DND-41 (cell line): ENCODE results near the gene KIF18A.

Experiments used
- ATAC-seq: fragments of 200-7000 bp; cut with Tn5 transposase; 3 replicates; pipeline ENCODE4 v1.9.1; 2021; ENCODE audit warnings: low read depth; ENCODE audit not compliant: insufficient read depth
- DNase-seq: peaks from one replicate; pipeline ENCODE4 v3.0.0-alpha.2; 2020
- H2AFZ ChIP-seq: 2 replicates; pipeline ENCODE4 v1.6.0; 2012; ENCODE audit warnings: low read depth, low read length
- H3K27ac ChIP-seq: 2 replicates; pipeline ENCODE4 v1.5.1; 2012; ENCODE audit warnings: low read length, inconsistent platforms
- H3K27me3 ChIP-seq: fragments of 200-600 bp; sonication (generic); 2 replicates; pipeline ENCODE4 v1.6.0; 2012; ENCODE audit warnings: low read length, mild to moderate bottlenecking, inconsistent platforms; ENCODE audit not compliant: insufficient read depth, poor library complexity
- H3K36me3 ChIP-seq: 2 replicates; pipeline ENCODE4 v1.5.1; 2012; ENCODE audit warnings: low read length, inconsistent platforms; ENCODE audit not compliant: insufficient read depth
- H3K4me1 ChIP-seq: 2 replicates; pipeline ENCODE4 v1.5.1; 2012; ENCODE audit warnings: mild to moderate bottlenecking, low read length; ENCODE audit not compliant: insufficient read depth
- H3K4me2 ChIP-seq: 2 replicates; pipeline ENCODE4 v1.6.0; 2012; ENCODE audit warnings: mild to moderate bottlenecking, moderate library complexity, low read length, inconsistent platforms; ENCODE audit not compliant: insufficient read depth
- H3K4me3 ChIP-seq, 2 experiments: fragments of 200-600 bp in 1 of 2; shearing (Covaris generic) in 1 of 2; 2 replicates each; pipeline ENCODE4 v1.5.1; 2012 to 2016; ENCODE audit warnings: inconsistent platforms in 2 of 2, low read length in 2 of 2, mild to moderate bottlenecking in 2 of 2, low read depth in 1 of 2, moderate library complexity in 1 of 2
- H3K79me2 ChIP-seq: 2 replicates; pipeline ENCODE4 v1.6.0; 2012; ENCODE audit warnings: low read length, inconsistent platforms; ENCODE audit not compliant: insufficient read depth
- H3K9ac ChIP-seq: 2 replicates; pipeline ENCODE4 v1.6.0; 2012; ENCODE audit warnings: low read depth, mild to moderate bottlenecking, inconsistent platforms, low read length, moderate library complexity
- H3K9me3 ChIP-seq: 2 replicates; pipeline ENCODE4 v1.5.1; 2012; ENCODE audit warnings: low read length, moderate library complexity, mild to moderate bottlenecking, inconsistent platforms; ENCODE audit not compliant: insufficient read depth, severe bottlenecking
- H4K20me1 ChIP-seq: 2 replicates; pipeline ENCODE4 v1.6.0; 2012; ENCODE audit warnings: low read length; ENCODE audit not compliant: insufficient read depth
- EZH2 ChIP-seq: IDR thresholded peaks from 3 replicates; pipeline ENCODE4 v1.6.1; 2012; ENCODE audit warnings: borderline replicate concordance, low read depth, mild to moderate bottlenecking, moderate library complexity, low read length, inconsistent platforms; ENCODE audit not compliant: severe bottlenecking
- TF ChIP-seq, protein P1 (sequence below): IDR thresholded peaks from 2 replicates; pipeline ENCODE4 v1.5.1; 2012; ENCODE audit warnings: borderline replicate concordance, low read length, moderate library complexity, mild to moderate bottlenecking; ENCODE audit not compliant: poor library complexity, severe bottlenecking; ENCODE audit errors: extremely low read depth

The KIF18A gene

DNA sequence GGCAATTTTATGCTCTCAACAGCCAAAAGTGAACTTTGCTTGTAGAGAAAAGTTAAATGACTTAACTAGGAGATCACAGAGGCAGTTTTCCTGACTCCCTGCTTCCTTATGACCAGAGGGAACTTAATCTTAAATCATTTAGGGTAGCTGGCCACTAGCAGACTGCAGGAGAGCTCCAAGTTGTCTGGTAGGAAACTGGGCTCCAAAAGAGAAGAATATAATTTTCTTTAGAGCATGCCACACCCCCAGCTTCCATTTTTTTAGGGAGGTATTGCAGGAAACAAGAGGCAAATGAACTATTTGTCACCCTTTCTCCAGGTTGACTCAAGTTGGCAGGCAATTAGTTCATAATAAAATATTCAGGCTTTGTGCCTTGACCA, 2.9 kb upstream of the KIF18A start:
- TF ChIP-seq, protein P1, sequence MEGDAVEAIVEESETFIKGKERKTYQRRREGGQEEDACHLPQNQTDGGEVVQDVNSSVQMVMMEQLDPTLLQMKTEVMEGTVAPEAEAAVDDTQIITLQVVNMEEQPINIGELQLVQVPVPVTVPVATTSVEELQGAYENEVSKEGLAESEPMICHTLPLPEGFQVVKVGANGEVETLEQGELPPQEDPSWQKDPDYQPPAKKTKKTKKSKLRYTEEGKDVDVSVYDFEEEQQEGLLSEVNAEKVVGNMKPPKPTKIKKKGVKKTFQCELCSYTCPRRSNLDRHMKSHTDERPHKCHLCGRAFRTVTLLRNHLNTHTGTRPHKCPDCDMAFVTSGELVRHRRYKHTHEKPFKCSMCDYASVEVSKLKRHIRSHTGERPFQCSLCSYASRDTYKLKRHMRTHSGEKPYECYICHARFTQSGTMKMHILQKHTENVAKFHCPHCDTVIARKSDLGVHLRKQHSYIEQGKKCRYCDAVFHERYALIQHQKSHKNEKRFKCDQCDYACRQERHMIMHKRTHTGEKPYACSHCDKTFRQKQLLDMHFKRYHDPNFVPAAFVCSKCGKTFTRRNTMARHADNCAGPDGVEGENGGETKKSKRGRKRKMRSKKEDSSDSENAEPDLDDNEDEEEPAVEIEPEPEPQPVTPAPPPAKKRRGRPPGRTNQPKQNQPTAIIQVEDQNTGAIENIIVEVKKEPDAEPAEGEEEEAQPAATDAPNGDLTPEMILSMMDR: no peak
- no peak for TF ChIP-seq EZH2
- H3K27ac ChIP-seq: peak overlapping the region; percentile 85

GRCh38 chr11:28110108-28110820, 2.3 kb upstream of the KIF18A start:
- Histone ChIP-seq H3K9me3 (no peaks in the 10 kb centered on the region), H3K4me1 (peaks cover 54% of the 10 kb centered on the region), H3K9ac (peak overlapping the region; percentile 65), H3K27me3 (no peaks in the 10 kb centered on the region), H3K27ac (peak overlapping the region; percentile 85), H2AFZ (peak overlapping the region; percentile 89), H3K79me2 (peaks cover 92% of the 10 kb centered on the region), H3K4me3 (peak overlapping the region; percentile 87 to 91), H3K4me2 (peak overlapping the region; percentile 74), H3K36me3 (peaks cover 19% of the 10 kb centered on the region), H4K20me1 (no peaks in the 10 kb centered on the region)
- no peak for TF ChIP-seq EZH2
- TF ChIP-seq, protein P1: no peak
- DNase-seq: peak; percentile 75
- ATAC-seq: peak; percentile 68

More for the DNA sequence above, 2.9 kb upstream of the KIF18A start:
- Histone ChIP-seq H2AFZ (peak overlapping the region; percentile 89), H3K4me2 (peak overlapping the region; percentile 74), H4K20me1 (no peaks in the 10 kb centered on the region), H3K4me3 (peak overlapping the region; percentile 87 to 91), H3K9ac (peak overlapping the region; percentile 65), H3K9me3 (no peaks in the 10 kb centered on the region), H3K36me3 (peaks cover 23% of the 10 kb centered on the region), H3K4me1 (peaks cover 49% of the 10 kb centered on the region), H3K27me3 (no peaks in the 10 kb centered on the region), H3K79me2 (peaks cover 88% of the 10 kb centered on the region)
- DNase-seq (no peak), ATAC-seq (no peak)

- ATAC-seq: no peak
- Histone ChIP-seq H3K9me3 (no peaks in the 10 kb centered on the region), H3K27me3 (no peaks in the 10 kb centered on the region), H3K4me3 (peak overlapping the region; percentile 78 to 87), H3K36me3 (peaks cover 6% of the 10 kb centered on the region; the same call in 1 of the 2 replicates), H3K4me2 (peak overlapping the region; percentile 74), H3K9ac (peak overlapping the region; percentile 65), H4K20me1 (no peaks in the 10 kb centered on the region), H3K27ac (peak overlapping the region; percentile 85), H3K4me1 (peaks cover 67% of the 10 kb centered on the region), H3K79me2 (peaks cover 94% of the 10 kb centered on the region), H2AFZ (no peak overlapping the region)
- TF ChIP-seq, protein P1: no peak
- no peak for TF ChIP-seq EZH2
- DNase-seq: no peak
Observed at GRCh38 chr11:28108958-28109357, 1.0 kb upstream of the KIF18A start.
